Stimulated activated CD8-positive, alpha-beta memory T cell treated with anti-CD3 and anti-CD28 coated beads, Interleukin-12 subunit alpha, Interleukin-12 subunit beta, amount 100 ng/mL, for 4 hours (primary cell): ENCODE measurements around the gene RTF2.
A peak's percentile ranks its signal among the peaks of the same experiment; 100 is the strongest.

Experiments
- DNase-seq: peaks from one replicate; pipeline ENCODE4 v3.0.0-alpha.2; 2020; ENCODE audit warnings: low read depth

Gene RTF2

GRCh38 chr20:56438284-56438683, 30.1 kb upstream of the RTF2 start:
- DNase-seq, result no peak

GRCh38 chr20:56439771-56440291, 28.6 kb upstream of the RTF2 start:
- DNase-seq, result no peak

GRCh38 chr20:56440346-56441007, 27.9 kb upstream of the RTF2 start:
- DNase-seq, result peak; percentile 51

GRCh38 chr20:56442389-56443365, 25.8 kb upstream of the RTF2 start:
- no peak for DNase-seq

- no peak for DNase-seq
Measured at GRCh38 chr20:56443654-56444540, 24.5 kb upstream of the RTF2 start.

- DNase-seq, result no peak
Measured at GRCh38 chr20:56445130-56445529, 23.3 kb upstream of the RTF2 start.

GRCh38 chr20:56445540-56445939, 22.9 kb upstream of the RTF2 start:
- no peak for DNase-seq

GRCh38 chr20:56447227-56447626, 21.2 kb upstream of the RTF2 start:
- no peak for DNase-seq

GRCh38 chr20:56449459-56449858, 19.0 kb upstream of the RTF2 start:
- no peak for DNase-seq

- no peak for DNase-seq
Measured at GRCh38 chr20:56451056-56451765, 17.2 kb upstream of the RTF2 start.

GRCh38 chr20:56453352-56453751, 15.1 kb upstream of the RTF2 start:
- DNase-seq, result no peak

GRCh38 chr20:56454754-56455153, 13.7 kb upstream of the RTF2 start:
- no peak for DNase-seq

- DNase-seq, result no peak
Measured at GRCh38 chr20:56458206-56458821, 10.1 kb upstream of the RTF2 start.

- peak; percentile 7 for DNase-seq
Measured at GRCh38 chr20:56460459-56460858, 8.0 kb upstream of the RTF2 start.

- no peak for DNase-seq
Measured at GRCh38 chr20:56461576-56461975, 6.9 kb upstream of the RTF2 start.

GRCh38 chr20:56463428-56463827, 5.0 kb upstream of the RTF2 start:
- DNase-seq, result no peak

GRCh38 chr20:56465997-56466396, 2.4 kb upstream of the RTF2 start:
- DNase-seq, result no peak

- DNase-seq, result no peak
Measured at GRCh38 chr20:56467968-56468315, 485 bp upstream of the RTF2 start.

- DNase-seq, result no peak
Measured at GRCh38 chr20:56469077-56469449, 636 bp downstream of the RTF2 start.

- no peak for DNase-seq
Measured at GRCh38 chr20:56483970-56484369, 15.5 kb downstream of the RTF2 start.

- DNase-seq, result no peak
Measured at GRCh38 chr20:56487216-56487615, 18.8 kb downstream of the RTF2 start.
